ENCODE results near the gene TOMM5. TPM values are rescaled to one million over a fixed set of nuclear protein-coding genes. Genes with fewer than 3 reads are reported as not detected.

Gene TOMM5
- total and polyA plus RNA-seq, 9 donors: 47.5 to 106 (median 64.8) TPM

GRCh38 chr9:37596504-37596903, 4.1 kb upstream of the TOMM5 start:
- Histone ChIP-seq H3K4me1 (ENCODE audit: insufficient read depth) (peaks cover 2% of the 10 kb centered on the region), H3K27me3 (no peaks in the 10 kb centered on the region), H3K9me3 (no peaks in the 10 kb centered on the region), H3K27ac (no peak overlapping the region), H3K4me3 (no peak overlapping the region), H3K36me3 (no peaks in the 10 kb centered on the region)
- 57 to 66% (median 64%) methylated on average over 2 of the region's 2 CpGs for WGBS, 3 donors
- intact Hi-C loops (cut with DNase I): no loop called here
- TF ChIP-seq EP300 (IDR thresholded peaks at IDR 0.05) (no peak), POLR2A (IDR thresholded peaks at IDR 0.05) (no peak), CTCF (IDR thresholded peaks at IDR 0.05) (no peak)
- no peak for DNase-seq

- no peak for TF ChIP-seq CTCF (IDR thresholded peaks at IDR 0.05)
- no peak for TF ChIP-seq EP300 (IDR thresholded peaks at IDR 0.05)
- no peak for TF ChIP-seq POLR2A (IDR thresholded peaks at IDR 0.05)
- Histone ChIP-seq H3K27me3 (no peaks in the 10 kb centered on the region), H3K4me3 (no peak overlapping the region), H3K4me1 (ENCODE audit: insufficient read depth) (peaks cover 5% of the 10 kb centered on the region), H3K9me3 (no peaks in the 10 kb centered on the region), H3K27ac (no peak overlapping the region), H3K36me3 (no peaks in the 10 kb centered on the region)
- intact Hi-C loops (cut with DNase I): no loop called here
- 79 to 83% (median 81%) methylated on average over 6 of the region's 6 CpGs for WGBS, 3 donors
- no peak for DNase-seq
These were observed 1.6 kb upstream of the TOMM5 start for GRCh38 chr9:37593883-37594448.

- DNase-seq: no peak
- Histone ChIP-seq H3K27me3 (no peaks in the 10 kb centered on the region), H3K36me3 (no peaks in the 10 kb centered on the region), H3K9me3 (no peaks in the 10 kb centered on the region), H3K27ac (no peak overlapping the region), H3K4me3 (no peak overlapping the region), H3K4me1 (ENCODE audit: insufficient read depth) (peaks cover 4% of the 10 kb centered on the region)
- no peak for TF ChIP-seq POLR2A (IDR thresholded peaks at IDR 0.05)
- TF ChIP-seq CTCF (IDR thresholded peaks at IDR 0.05): no peak
- no peak for TF ChIP-seq EP300 (IDR thresholded peaks at IDR 0.05)
- intact Hi-C loops (cut with DNase I): no loop called here
- WGBS, 3 donors: 70 to 84% (median 72%) methylated on average over 4 of the region's 4 CpGs
These were observed 4.9 kb downstream of the TOMM5 start for GRCh38 chr9:37587521-37587920.

GRCh38 chr9:37583522-37584121, 8.8 kb downstream of the TOMM5 start:
- Histone ChIP-seq H3K9me3 (no peaks in the 10 kb centered on the region), H3K27me3 (no peaks in the 10 kb centered on the region), H3K4me1 (ENCODE audit: insufficient read depth) (no peaks in the 10 kb centered on the region), H3K36me3 (no peaks in the 10 kb centered on the region), H3K4me3 (no peak overlapping the region), H3K27ac (no peak overlapping the region)
- intact Hi-C loops (cut with DNase I): no loop called here
- no peak for TF ChIP-seq EP300 (IDR thresholded peaks at IDR 0.05)
- DNase-seq: no peak
- 89 to 92% (median 90%) methylated on average over 3 of the region's 3 CpGs for WGBS, 3 donors

GRCh38 chr9:37582548-37583157, 9.7 kb downstream of the TOMM5 start:
- intact Hi-C loops (cut with DNase I): no loop called here

More at GRCh38 chr9:37582548-37583157, 9.7 kb downstream of the TOMM5 start:
- Histone ChIP-seq H3K4me3 (no peak overlapping the region), H3K4me1 (ENCODE audit: insufficient read depth) (no peaks in the 10 kb centered on the region), H3K27ac (no peak overlapping the region), H3K36me3 (no peaks in the 10 kb centered on the region), H3K9me3 (no peaks in the 10 kb centered on the region), H3K27me3 (no peaks in the 10 kb centered on the region)
- TF ChIP-seq CTCF (IDR thresholded peaks at IDR 0.05) (peak in 2 of 3 donors; percentile 40 to 44), POLR2A (IDR thresholded peaks at IDR 0.05) (no peak)
- WGBS, 3 donors: 51 to 64% (median 53%) methylated on average over 6 of the region's 6 CpGs
- DNase-seq: no peak
